ENCODE measurements around the gene RIOK1.

- TF ChIP-seq CTCF (IDR thresholded peaks at IDR 0.05) (no peak), POLR2A (IDR thresholded peaks at IDR 0.05) (no peak)
These were observed 51.6 kb downstream of the RIOK1 start for GRCh38 chr6:7441048-7441775.
